SK-N-SH (cell line): ENCODE measurements around the gene NGLY1. TPM values are rescaled to one million over a fixed set of nuclear protein-coding genes. Genes with fewer than 3 reads are reported as not detected.

Source experiments
- CTCF ChIA-PET: fragments of 300-600, 350-600 bp; formaldehyde crosslinking; extraction: SDS; loops from one replicate; lab custom pipeline; 2021; lab: Yijun Ruan, JAX
- POLR2A ChIA-PET: fragments of 350-600 bp; sonication (Branson Sonifier 250); formaldehyde crosslinking; extraction: SDS; loops from one replicate; lab custom pipeline; 2020; ENCODE audit warnings: antibody characterized with exemption, inconsistent platforms; lab: Yijun Ruan, JAX
- DNase-seq: peaks from one replicate; pipeline ENCODE4 v3.0.0; 2012
- H2AFZ ChIP-seq: fragments of 200-600 bp; sonication (generic); 2 replicates; pipeline ENCODE4 v1.8.1; 2016; ENCODE audit warnings: antibody characterized with exemption, mild to moderate bottlenecking, low read depth
- H3F3A ChIP-seq: fragments of 200-600 bp; sonication (generic); replicated peaks from 2 replicates; pipeline ENCODE3; 2016; ENCODE audit warnings: antibody characterized with exemption, mild to moderate bottlenecking; ENCODE audit not compliant: insufficient read depth
- H3K27ac ChIP-seq, 2 experiments: fragments of 200-500 bp in 1 of 2; fragments of 200-600 bp in 1 of 2; sonication (Bioruptor generic) in 1 of 2; sonication (generic), shearing (Covaris generic) in 1 of 2; 2 replicates each; pipeline versions ENCODE4 v1.5.1 to v1.6.1; 2014 to 2016; ENCODE audit warnings: low read depth in 2 of 2, inconsistent platforms in 1 of 2, low read length in 1 of 2, mild to moderate bottlenecking in 1 of 2, mixed read lengths in 1 of 2
- H3K27me3 ChIP-seq: fragments of 200-600 bp; sonication (generic), shearing (Covaris generic); 2 replicates; pipeline ENCODE4 v1.6.1; 2016; ENCODE audit warnings: mixed run types; ENCODE audit not compliant: insufficient read depth
- H3K36me3 ChIP-seq, 2 experiments: fragments of 200-500 bp in 1 of 2; fragments of 200-600 bp in 1 of 2; sonication (Bioruptor generic) in 1 of 2; sonication (generic) in 1 of 2; replicated peaks in 1 of 2; 2 replicates each; pipeline versions ENCODE3 to v1.5.1; 2014 to 2016; ENCODE audit warnings: low read length in 1 of 2, mild to moderate bottlenecking in 1 of 2; ENCODE audit not compliant: insufficient read depth in 2 of 2, control insufficient read depth in 1 of 2
- H3K4me1 ChIP-seq, 2 experiments: fragments of 200-500 bp in 1 of 2; fragments of 200-600 bp in 1 of 2; sonication (Bioruptor generic) in 1 of 2; sonication (generic), shearing (Covaris generic) in 1 of 2; 2 replicates each; pipeline versions ENCODE4 v1.5.1 to v1.6.1; 2014 to 2016; ENCODE audit warnings: low read depth in 1 of 2, low read length in 1 of 2, mixed run types in 1 of 2; ENCODE audit not compliant: insufficient read depth in 2 of 2, control insufficient read depth in 1 of 2
- H3K4me2 ChIP-seq: fragments of 200-600 bp; sonication (generic), shearing (Covaris generic); 2 replicates; pipeline ENCODE4 v1.6.1; 2017; ENCODE audit warnings: mixed run types
- H3K4me3 ChIP-seq, 2 experiments: fragments of 200-500 bp in 1 of 2; fragments of 200-600 bp in 1 of 2; sonication (Bioruptor generic) in 1 of 2; sonication (generic), shearing (Covaris generic) in 1 of 2; 2 replicates each; pipeline versions ENCODE4 v1.5.1 to v1.8.1; 2014 to 2016; ENCODE audit warnings: low read depth in 2 of 2, inconsistent platforms in 1 of 2, low read length in 1 of 2, mild to moderate bottlenecking in 1 of 2, mixed read lengths in 1 of 2, moderate library complexity in 1 of 2
- H3K79me2 ChIP-seq: fragments of 200-600 bp; sonication (generic); 2 replicates; pipeline ENCODE4 v1.8.1; 2017; ENCODE audit warnings: mild to moderate bottlenecking; ENCODE audit not compliant: insufficient read depth
- H3K9ac ChIP-seq: fragments of 200-600 bp; sonication (generic); 2 replicates; pipeline ENCODE4 v1.6.1; 2017; ENCODE audit warnings: mixed run types
- H3K9me2 ChIP-seq: fragments of 200-600 bp; sonication (generic); 2 replicates; pipeline ENCODE4 v1.6.1; 2017; ENCODE audit warnings: mixed run types
- H3K9me3 ChIP-seq: fragments of 200-600 bp; sonication (generic); 2 replicates; pipeline ENCODE4 v1.6.1; 2017; ENCODE audit warnings: mixed run types, mild to moderate bottlenecking, moderate library complexity
- H4K20me1 ChIP-seq: fragments of 200-600 bp; sonication (generic); 2 replicates; pipeline ENCODE4 v1.6.1; 2017; ENCODE audit warnings: mild to moderate bottlenecking, mixed run types; ENCODE audit not compliant: insufficient read depth
- CHD2 ChIP-seq: fragments of 150-350 bp; IDR thresholded peaks from 2 replicates; pipeline ENCODE4 v1.6.1; 2018; ENCODE audit warnings: low read length; ENCODE audit not compliant: partially characterized antibody
- EZH2phosphoT487 ChIP-seq: fragments of 200-600 bp; sonication (generic); IDR thresholded peaks from 2 replicates; pipeline ENCODE4 v1.6.1; 2017; ENCODE audit warnings: low read depth, mixed run types, mild to moderate bottlenecking, antibody characterized with exemption, moderate library complexity, borderline replicate concordance
- FOSL2 ChIP-seq: IDR thresholded peaks from 2 replicates; pipeline ENCODE4 v1.4.0; 2012; ENCODE audit warnings: low read depth, mild to moderate bottlenecking, moderate library complexity, borderline replicate concordance
- GABPA ChIP-seq: IDR thresholded peaks from 2 replicates; pipeline ENCODE4 v1.4.0; 2012; ENCODE audit warnings: low read depth, mild to moderate bottlenecking
- IRF3 ChIP-seq: fragments of 150-350 bp; IDR thresholded peaks from 2 replicates; pipeline ENCODE4 v1.6.1; 2016; ENCODE audit warnings: mild to moderate bottlenecking, low read depth, low read length
- MXI1 ChIP-seq: IDR thresholded peaks from 2 replicates; pipeline ENCODE4 v1.6.1; 2012; ENCODE audit warnings: mild to moderate bottlenecking, low read depth, low read length, improper control_type of control experiment
- POLR2AphosphoS5 ChIP-seq: IDR thresholded peaks from 2 replicates; pipeline ENCODE4 v1.6.1; 2012; ENCODE audit warnings: low read depth, low read length
- RAD21 ChIP-seq: IDR thresholded peaks from 2 replicates; pipeline ENCODE4 v1.6.1; 2012; ENCODE audit warnings: mild to moderate bottlenecking, low read length
- RCOR1 ChIP-seq: fragments of 150-350 bp; IDR thresholded peaks from 2 replicates; pipeline ENCODE4 v1.6.1; 2017; ENCODE audit warnings: antibody characterized with exemption, low read length
- TAF1 ChIP-seq: IDR thresholded peaks from 2 replicates; pipeline ENCODE4 v1.6.1; 2012; ENCODE audit warnings: low read depth, mild to moderate bottlenecking, low read length, moderate library complexity, borderline replicate concordance
- TEAD4 ChIP-seq: IDR thresholded peaks from 2 replicates; pipeline ENCODE4 v1.4.0; 2012; ENCODE audit warnings: mild to moderate bottlenecking, borderline replicate concordance; ENCODE audit not compliant: insufficient read depth
- USF1 ChIP-seq: IDR thresholded peaks from 2 replicates; pipeline ENCODE4 v1.4.0; 2012; ENCODE audit warnings: low read depth, borderline replicate concordance
- USF2 ChIP-seq: fragments of 150-350 bp; IDR thresholded peaks from 2 replicates; pipeline ENCODE4 v1.6.1; 2017; ENCODE audit warnings: antibody characterized with exemption, low read length, low read depth, borderline replicate concordance
- YY1 ChIP-seq: IDR thresholded peaks from 2 replicates; pipeline ENCODE4 v1.4.0; 2012; ENCODE audit warnings: low read depth, mild to moderate bottlenecking
- WGBS: methylation state at CpG from one replicate; pipeline ENCODE4 v1.1.6; 2017; ENCODE audit warnings: low lambda C conversion rate; 5-methylcytosine and 5-hydroxymethylcytosine counted together
- polyA plus RNA-seq, 3 experiments: library from polyadenylated mRNA; depleted of rRNA; stranded (reverse); fragments of >200 nt; gene quantifications; 2 replicates each; pipeline ENCODE4 v1.2.3, GENCODE V29; 2012

Gene NGLY1
- polyA plus RNA-seq, 1 of the 3 experiments (the other 2 are of a cell fraction) = 6.0 TPM

GRCh38 chr3:25679642-25680302, 103.5 kb downstream of the NGLY1 start (continued):
- TF ChIP-seq POLR2AphosphoS5 (no peak), RAD21 (no peak), RCOR1 (no peak), TEAD4 (no peak), MXI1 (no peak), FOSL2 (no peak), YY1 (no peak), IRF3 (no peak), TAF1 (no peak), USF1 (no peak), GABPA (no peak)

- Histone ChIP-seq H3K27me3 (no peaks in the 10 kb centered on the region), H3K9me3 (no peaks in the 10 kb centered on the region), H3K36me3 (no peaks in the 10 kb centered on the region), H3K27ac (no peak overlapping the region), H3K9ac (no peak overlapping the region), H4K20me1 (no peaks in the 10 kb centered on the region), H3F3A (no peaks in the 10 kb centered on the region), H3K79me2 (no peaks in the 10 kb centered on the region), H2AFZ (no peak overlapping the region), H3K9me2 (no peaks in the 10 kb centered on the region), H3K4me3 (no peak overlapping the region), H3K4me2 (no peak overlapping the region), H3K4me1 (no peaks in the 10 kb centered on the region)
- 71% methylated on average over 2 of the region's 2 CpGs for WGBS
- POLR2A ChIA-PET = no interaction called here
- TF ChIP-seq EZH2phosphoT487 = no peak
- TF ChIP-seq CHD2 = no peak
- no peak for TF ChIP-seq USF2
- no peak for TF ChIP-seq RAD21
- peak; percentile 27 for DNase-seq
- CTCF ChIA-PET = interaction anchor here (1.6 kb wide), 1 partner anchor 31 kb away, joined by 4 read pairs; no protein-coding TSS in a partner anchor
Observed at GRCh38 chr3:25679166-25679565, 104.1 kb downstream of the NGLY1 start.
